ENCODE results near the gene CYP3A7.

DNA sequence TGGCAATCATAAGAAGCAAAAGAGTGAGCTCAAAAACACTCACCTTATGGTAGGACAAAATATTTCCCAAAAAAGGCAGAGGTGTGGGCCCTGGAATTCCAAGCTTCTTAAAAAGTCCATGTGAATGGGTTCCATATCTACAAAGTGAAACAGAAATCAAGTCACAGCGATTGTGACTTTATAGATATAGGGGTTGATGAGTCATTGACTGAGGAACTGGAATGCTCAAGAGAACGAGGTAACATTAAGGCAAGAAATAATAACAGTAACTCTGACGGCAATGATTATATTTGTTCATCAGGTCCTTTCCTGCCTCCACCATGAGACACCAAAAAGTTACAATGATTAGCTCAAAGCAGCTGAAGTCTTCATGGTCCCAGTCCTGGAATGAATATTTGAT is 45.0 kb upstream of the CYP3A7 start:
- TF ChIP-seq, protein P1, sequence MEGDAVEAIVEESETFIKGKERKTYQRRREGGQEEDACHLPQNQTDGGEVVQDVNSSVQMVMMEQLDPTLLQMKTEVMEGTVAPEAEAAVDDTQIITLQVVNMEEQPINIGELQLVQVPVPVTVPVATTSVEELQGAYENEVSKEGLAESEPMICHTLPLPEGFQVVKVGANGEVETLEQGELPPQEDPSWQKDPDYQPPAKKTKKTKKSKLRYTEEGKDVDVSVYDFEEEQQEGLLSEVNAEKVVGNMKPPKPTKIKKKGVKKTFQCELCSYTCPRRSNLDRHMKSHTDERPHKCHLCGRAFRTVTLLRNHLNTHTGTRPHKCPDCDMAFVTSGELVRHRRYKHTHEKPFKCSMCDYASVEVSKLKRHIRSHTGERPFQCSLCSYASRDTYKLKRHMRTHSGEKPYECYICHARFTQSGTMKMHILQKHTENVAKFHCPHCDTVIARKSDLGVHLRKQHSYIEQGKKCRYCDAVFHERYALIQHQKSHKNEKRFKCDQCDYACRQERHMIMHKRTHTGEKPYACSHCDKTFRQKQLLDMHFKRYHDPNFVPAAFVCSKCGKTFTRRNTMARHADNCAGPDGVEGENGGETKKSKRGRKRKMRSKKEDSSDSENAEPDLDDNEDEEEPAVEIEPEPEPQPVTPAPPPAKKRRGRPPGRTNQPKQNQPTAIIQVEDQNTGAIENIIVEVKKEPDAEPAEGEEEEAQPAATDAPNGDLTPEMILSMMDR (IDR thresholded peaks at IDR 0.05): no peak
- TF ChIP-seq, protein P2, sequence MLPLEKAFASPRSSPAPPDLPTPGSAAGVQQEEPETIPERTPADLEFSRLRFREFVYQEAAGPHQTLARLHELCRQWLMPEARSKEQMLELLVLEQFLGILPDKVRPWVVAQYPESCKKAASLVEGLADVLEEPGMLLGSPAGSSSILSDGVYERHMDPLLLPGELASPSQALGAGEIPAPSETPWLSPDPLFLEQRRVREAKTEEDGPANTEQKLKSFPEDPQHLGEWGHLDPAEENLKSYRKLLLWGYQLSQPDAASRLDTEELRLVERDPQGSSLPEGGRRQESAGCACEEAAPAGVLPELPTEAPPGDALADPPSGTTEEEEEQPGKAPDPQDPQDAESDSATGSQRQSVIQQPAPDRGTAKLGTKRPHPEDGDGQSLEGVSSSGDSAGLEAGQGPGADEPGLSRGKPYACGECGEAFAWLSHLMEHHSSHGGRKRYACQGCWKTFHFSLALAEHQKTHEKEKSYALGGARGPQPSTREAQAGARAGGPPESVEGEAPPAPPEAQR (CRISPR knock-in tag; IDR thresholded peaks at IDR 0.05): no peak
- no peak for TF ChIP-seq SOX15 (CRISPR knock-in tag; IDR thresholded peaks at IDR 0.05)

All from WTC11 (cell line).